ENCODE measurements around the gene ASIC3.
"Not testable (repeated sequence)": the region's sequence is repeated elsewhere in the genome, so short reads cannot be mapped to it uniquely, and the experiment has no call there.

ASIC3 gene

GRCh38 chr7:151010307-151011096 is 37.8 kb upstream of the ASIC3 start:
- Mint-ChIP-seq H3K4me1 (ENCODE audit: low read depth) (peaks cover 55% of the 10 kb centered on the region), H3K36me3 (ENCODE audit: low read depth) (peaks cover 5% of the 10 kb centered on the region), H3K4me3 (peak overlapping the region; percentile 70), H3K27me3 (ENCODE audit: low read depth) (no peaks in the 10 kb centered on the region), H3K27ac (peak overlapping the region; percentile 91), H3K9me3 (no peaks in the 10 kb centered on the region)

GRCh38 chr7:151011097-151011409 is 37.3 kb upstream of the ASIC3 start:
- H3K36me3 Mint-ChIP-seq (ENCODE audit: low read depth): peaks cover 5% of the 10 kb centered on the region
- H3K9me3 Mint-ChIP-seq: no peaks in the 10 kb centered on the region
- no peaks in the 10 kb centered on the region for H3K27me3 Mint-ChIP-seq (ENCODE audit: low read depth)
- peaks cover 55% of the 10 kb centered on the region for H3K4me1 Mint-ChIP-seq (ENCODE audit: low read depth)
- peak overlapping the region; percentile 91 for H3K27ac Mint-ChIP-seq
- H3K4me3 Mint-ChIP-seq: peak overlapping the region; percentile 70

DNA sequence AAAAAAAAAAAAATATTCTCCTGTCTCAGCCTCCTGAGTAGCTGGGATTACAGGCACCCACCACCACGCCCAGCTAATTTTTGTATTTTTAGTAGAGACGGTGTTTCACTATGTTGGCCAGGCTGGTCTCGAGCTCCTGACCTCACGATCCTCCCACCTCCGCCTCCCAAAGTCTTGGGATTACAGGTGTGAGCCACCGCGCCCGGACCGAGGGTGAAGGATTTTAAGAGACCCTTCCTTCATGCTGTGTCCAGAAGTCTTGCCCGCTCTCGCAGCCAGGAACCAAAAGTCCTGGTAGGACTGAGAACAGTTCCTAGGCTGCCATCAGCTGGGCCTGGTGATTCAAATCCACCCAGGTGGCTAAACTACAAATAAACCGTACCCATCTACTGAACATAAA is 36.7 kb upstream of the ASIC3 start:
- peak overlapping the region; percentile 64 for H3K27ac Mint-ChIP-seq
- not testable (repeated sequence) for H3K4me3 Mint-ChIP-seq

DNA sequence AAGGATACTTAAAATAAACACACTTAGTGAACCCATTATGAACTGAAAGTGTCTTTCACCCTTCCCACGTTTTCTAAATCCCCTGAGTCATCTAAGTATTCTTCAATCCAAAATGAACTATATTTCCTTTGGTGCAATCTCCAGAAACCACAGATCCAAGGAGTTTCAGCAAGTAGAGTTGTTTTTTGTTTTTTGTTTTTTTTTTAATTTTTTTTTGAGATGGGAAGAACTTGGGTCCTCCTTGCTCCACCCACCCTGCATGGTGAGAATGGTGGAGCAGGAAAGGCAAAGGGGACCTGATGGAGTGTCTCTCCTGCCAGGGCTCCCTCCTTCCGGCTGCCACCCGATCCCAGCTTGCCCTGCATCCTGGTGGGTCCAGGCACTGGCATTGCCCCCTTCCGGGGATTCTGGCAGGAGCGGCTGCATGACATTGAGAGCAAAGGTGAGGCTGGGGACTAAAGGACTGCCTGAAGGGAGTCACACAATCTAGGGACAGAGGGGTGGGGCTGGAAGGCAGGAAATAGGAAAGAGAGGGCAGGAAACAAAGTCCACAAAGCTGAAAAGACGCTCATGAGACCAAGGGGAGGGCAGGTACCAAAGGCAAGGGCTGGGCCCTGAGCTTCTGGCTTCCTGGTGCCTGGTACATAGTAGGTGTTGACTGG is 36.2 kb upstream of the ASIC3 start:
- peak overlapping the region; percentile 76 for H3K27ac Mint-ChIP-seq
- peaks cover 56% of the 10 kb centered on the region for H3K4me1 Mint-ChIP-seq (ENCODE audit: low read depth)
- H3K36me3 Mint-ChIP-seq (ENCODE audit: low read depth): peaks cover 5% of the 10 kb centered on the region
- H3K4me3 Mint-ChIP-seq: peak overlapping the region; percentile 61
- H3K9me3 Mint-ChIP-seq: no peaks in the 10 kb centered on the region
- H3K27me3 Mint-ChIP-seq (ENCODE audit: low read depth): no peaks in the 10 kb centered on the region

More for the DNA sequence above, 36.7 kb upstream of the ASIC3 start:
- H3K27me3 Mint-ChIP-seq (ENCODE audit: low read depth); H3K9me3 Mint-ChIP-seq; H3K36me3 Mint-ChIP-seq (ENCODE audit: low read depth): not testable (repeated sequence)
- peaks cover 57% of the 10 kb centered on the region for H3K4me1 Mint-ChIP-seq (ENCODE audit: low read depth)

GRCh38 chr7:151012911-151013347 is 35.4 kb upstream of the ASIC3 start:
- H3K4me1 Mint-ChIP-seq (ENCODE audit: low read depth): peaks cover 56% of the 10 kb centered on the region
- peaks cover 4% of the 10 kb centered on the region for H3K27me3 Mint-ChIP-seq (ENCODE audit: low read depth)
- no peaks in the 10 kb centered on the region for H3K9me3 Mint-ChIP-seq
- H3K36me3 Mint-ChIP-seq (ENCODE audit: low read depth): peaks cover 5% of the 10 kb centered on the region
- peak overlapping the region; percentile 76 for H3K27ac Mint-ChIP-seq
- H3K4me3 Mint-ChIP-seq: peak overlapping the region; percentile 61

DNA sequence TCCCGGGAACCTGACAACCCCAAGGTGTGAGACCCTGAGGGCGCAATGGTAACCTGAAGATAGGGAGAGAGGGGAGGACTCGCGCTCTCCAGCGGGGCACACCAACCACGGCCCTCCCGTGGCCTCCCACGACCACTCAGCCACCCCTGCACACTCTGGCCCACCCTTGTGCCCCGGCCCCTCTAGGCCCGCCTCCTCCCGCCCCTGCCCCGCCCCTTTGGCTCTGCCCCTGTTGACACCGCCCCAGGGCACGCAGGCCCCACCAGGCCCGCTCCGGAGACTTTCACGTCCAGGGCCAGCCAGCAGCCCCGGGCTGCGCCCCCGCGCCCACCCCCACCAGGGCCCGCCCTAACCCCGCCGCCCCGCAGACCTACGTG is 35.0 kb upstream of the ASIC3 start:
- H3K27me3 Mint-ChIP-seq (ENCODE audit: low read depth): peaks cover 8% of the 10 kb centered on the region
- peak overlapping the region; percentile 86 for H3K4me3 Mint-ChIP-seq
- H3K27ac Mint-ChIP-seq: peak overlapping the region; percentile 97
- H3K36me3 Mint-ChIP-seq (ENCODE audit: low read depth): peaks cover 5% of the 10 kb centered on the region
- H3K4me1 Mint-ChIP-seq (ENCODE audit: low read depth): peaks cover 56% of the 10 kb centered on the region
- no peaks in the 10 kb centered on the region for H3K9me3 Mint-ChIP-seq

GRCh38 chr7:151013733-151014497 is 34.4 kb upstream of the ASIC3 start:
- Mint-ChIP-seq H3K36me3 (ENCODE audit: low read depth) (peaks cover 5% of the 10 kb centered on the region), H3K4me3 (peak overlapping the region; percentile 86), H3K4me1 (ENCODE audit: low read depth) (peaks cover 57% of the 10 kb centered on the region), H3K27ac (peak overlapping the region; percentile 97), H3K27me3 (ENCODE audit: low read depth) (peaks cover 11% of the 10 kb centered on the region), H3K9me3 (no peaks in the 10 kb centered on the region)

GRCh38 chr7:151014950-151015349 is 33.4 kb upstream of the ASIC3 start:
- Mint-ChIP-seq H3K9me3 (no peaks in the 10 kb centered on the region), H3K4me1 (ENCODE audit: low read depth) (peaks cover 61% of the 10 kb centered on the region), H3K27ac (peak overlapping the region; percentile 97), H3K27me3 (ENCODE audit: low read depth) (peaks cover 20% of the 10 kb centered on the region), H3K36me3 (ENCODE audit: low read depth) (peaks cover 5% of the 10 kb centered on the region), H3K4me3 (peak overlapping the region; percentile 86)

DNA sequence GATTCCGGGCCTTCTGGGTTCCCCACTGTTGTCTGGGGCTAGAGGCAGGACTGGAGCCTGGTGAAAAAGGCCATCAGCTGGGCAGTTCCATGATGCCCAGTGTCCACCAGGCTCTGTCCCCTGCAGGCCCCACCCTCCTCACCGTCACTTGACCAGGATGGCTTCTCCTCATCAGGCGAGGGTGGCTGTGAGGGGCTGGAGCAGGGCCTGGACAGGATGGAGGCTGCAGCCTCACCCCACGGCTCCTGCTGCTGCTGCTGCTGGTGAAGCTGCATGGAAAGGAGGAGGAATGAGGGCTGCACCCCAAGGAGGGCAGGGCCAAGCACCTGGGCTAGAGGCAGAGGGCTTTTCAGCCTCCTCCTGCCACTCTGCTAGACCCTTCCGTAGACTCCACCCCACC is 32.4 kb upstream of the ASIC3 start:
- Mint-ChIP-seq H3K9me3 (no peaks in the 10 kb centered on the region), H3K4me3 (no peak overlapping the region), H3K27me3 (ENCODE audit: low read depth) (peaks cover 30% of the 10 kb centered on the region), H3K36me3 (ENCODE audit: low read depth) (peaks cover 5% of the 10 kb centered on the region), H3K4me1 (ENCODE audit: low read depth) (peaks cover 52% of the 10 kb centered on the region), H3K27ac (peak overlapping the region; percentile 36)

- peaks cover 30% of the 10 kb centered on the region for H3K27me3 Mint-ChIP-seq (ENCODE audit: low read depth)
- H3K9me3 Mint-ChIP-seq: no peaks in the 10 kb centered on the region
- H3K4me1 Mint-ChIP-seq (ENCODE audit: low read depth): peaks cover 50% of the 10 kb centered on the region
- H3K27ac Mint-ChIP-seq: peak overlapping the region; percentile 36
- H3K36me3 Mint-ChIP-seq (ENCODE audit: low read depth): peaks cover 5% of the 10 kb centered on the region
- no peak overlapping the region for H3K4me3 Mint-ChIP-seq
Observed at GRCh38 chr7:151016505-151016904, 31.8 kb upstream of the ASIC3 start.

GRCh38 chr7:151016942-151017341 is 31.4 kb upstream of the ASIC3 start:
- Mint-ChIP-seq H3K27me3 (ENCODE audit: low read depth) (peaks cover 30% of the 10 kb centered on the region), H3K4me3 (peak overlapping the region; percentile 64), H3K9me3 (no peaks in the 10 kb centered on the region), H3K36me3 (ENCODE audit: low read depth) (peaks cover 5% of the 10 kb centered on the region), H3K27ac (no peak overlapping the region), H3K4me1 (ENCODE audit: low read depth) (peaks cover 47% of the 10 kb centered on the region)

DNA sequence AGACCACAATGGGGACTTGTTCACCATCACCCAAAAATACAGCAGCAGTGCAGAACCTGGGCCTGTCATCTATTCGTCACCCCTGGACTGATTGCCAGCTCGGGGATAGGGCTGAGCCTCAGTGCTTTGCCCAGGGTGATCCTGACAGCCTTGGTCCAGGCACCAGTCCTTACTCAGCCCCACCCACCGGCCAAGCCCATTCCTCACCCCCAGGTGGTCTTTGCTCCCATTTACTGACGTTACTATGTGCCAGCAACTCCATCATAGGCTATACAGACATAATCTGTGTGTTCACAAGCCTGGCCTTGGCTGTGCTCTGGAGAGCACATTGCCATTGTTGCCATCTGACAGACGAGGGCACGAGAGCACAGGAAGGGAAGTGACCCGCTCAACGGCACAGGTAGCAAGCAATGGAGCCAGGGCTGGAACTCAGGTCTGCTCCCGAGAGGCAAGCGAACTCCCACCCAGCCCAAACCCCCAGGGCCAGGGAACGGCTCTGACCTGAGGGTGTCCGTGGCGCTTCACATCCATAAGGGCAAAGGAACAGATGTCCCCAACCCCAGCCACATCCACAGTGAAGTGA is 30.9 kb upstream of the ASIC3 start:
- Mint-ChIP-seq H3K36me3 (ENCODE audit: low read depth) (peaks cover 4% of the 10 kb centered on the region), H3K4me1 (ENCODE audit: low read depth) (peaks cover 43% of the 10 kb centered on the region), H3K4me3 (peak overlapping the region; percentile 64), H3K27me3 (ENCODE audit: low read depth) (peaks cover 30% of the 10 kb centered on the region), H3K27ac (peak overlapping the region; percentile 67), H3K9me3 (no peaks in the 10 kb centered on the region)

DNA sequence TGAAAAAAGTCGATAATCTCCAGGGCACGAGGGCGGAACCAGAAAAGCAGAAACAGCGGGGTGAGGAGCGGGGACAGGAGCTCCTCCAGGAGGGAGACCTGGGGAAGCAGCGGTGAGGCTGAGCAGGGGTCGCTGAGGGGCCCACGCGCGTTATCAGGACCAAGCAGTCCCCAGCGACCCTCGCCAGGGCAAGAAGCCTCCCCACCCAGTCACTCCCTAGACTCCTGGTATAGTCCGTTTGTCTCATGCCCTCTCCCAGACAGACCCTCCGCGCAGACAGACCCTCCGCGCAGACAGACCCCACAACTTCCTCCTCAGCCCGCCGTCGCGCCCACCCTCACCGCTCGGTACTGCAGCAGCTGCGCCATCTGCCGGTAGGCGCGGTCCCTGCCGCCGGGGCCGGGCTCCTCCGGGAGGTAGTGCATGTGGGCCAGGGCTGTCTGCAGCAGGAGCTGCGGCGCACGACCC is 30.3 kb upstream of the ASIC3 start:
- H3K9me3 Mint-ChIP-seq: no peaks in the 10 kb centered on the region
- peak overlapping the region; percentile 79 for H3K4me3 Mint-ChIP-seq
- peaks cover 2% of the 10 kb centered on the region for H3K36me3 Mint-ChIP-seq (ENCODE audit: low read depth)
- peak overlapping the region; percentile 67 for H3K27ac Mint-ChIP-seq
- peaks cover 32% of the 10 kb centered on the region for H3K27me3 Mint-ChIP-seq (ENCODE audit: low read depth)
- peaks cover 38% of the 10 kb centered on the region for H3K4me1 Mint-ChIP-seq (ENCODE audit: low read depth)

DNA sequence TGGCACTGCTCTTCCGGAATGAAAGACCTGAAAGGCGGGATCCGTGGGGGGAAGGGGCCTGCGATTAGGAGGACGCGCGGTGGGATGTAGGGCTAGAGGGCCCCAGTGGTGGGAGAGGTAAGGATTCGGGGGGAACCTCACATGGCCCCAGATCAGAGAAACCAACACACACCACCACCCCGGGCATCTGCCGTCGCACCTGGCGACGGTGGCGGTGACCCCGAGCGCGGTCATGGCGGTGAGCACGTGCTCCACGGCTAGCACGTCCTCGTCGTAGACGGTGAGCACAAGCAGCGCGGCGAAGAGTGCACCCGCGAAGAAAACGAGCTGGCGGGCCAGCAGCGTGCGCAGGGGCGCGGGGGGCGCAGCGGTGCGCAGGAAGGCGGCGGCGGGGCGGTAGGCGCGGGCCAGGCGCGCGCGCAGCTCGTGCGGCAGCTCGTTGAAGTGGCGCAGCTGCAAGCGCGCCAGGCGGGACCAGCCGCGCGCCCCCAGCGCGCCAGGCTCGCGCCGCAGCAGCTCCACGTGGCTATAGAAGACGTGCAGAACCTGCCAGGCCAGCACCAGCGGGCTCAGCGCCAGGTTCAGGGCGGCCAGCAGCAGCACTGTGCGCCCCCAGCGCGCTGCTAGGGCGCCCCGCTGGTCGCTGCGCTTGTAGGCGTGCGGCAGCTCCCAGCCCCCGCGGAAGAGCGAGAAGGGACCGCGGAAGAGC is 29.8 kb upstream of the ASIC3 start:
- H3K36me3 Mint-ChIP-seq (ENCODE audit: low read depth): peaks cover 2% of the 10 kb centered on the region
- no peaks in the 10 kb centered on the region for H3K9me3 Mint-ChIP-seq
- H3K27me3 Mint-ChIP-seq (ENCODE audit: low read depth): peaks cover 33% of the 10 kb centered on the region
- peak overlapping the region; percentile 67 for H3K27ac Mint-ChIP-seq
- H3K4me3 Mint-ChIP-seq: peak overlapping the region; percentile 79
- H3K4me1 Mint-ChIP-seq (ENCODE audit: low read depth): peaks cover 38% of the 10 kb centered on the region
